MG63 (cell line): ENCODE data around the gene HTT-AS. TPM values are rescaled to one million over a fixed set of nuclear protein-coding genes. Genes with fewer than 3 reads are reported as not detected.
"Not testable (repeated sequence)": the region's sequence is repeated elsewhere in the genome, so short reads cannot be mapped to it uniquely, and the experiment has no call there.

ENCODE experiments used
- DNase-seq: peaks from one replicate; pipeline ENCODE4 v3.0.0-alpha.2; 2020
- H3K27me3 ChIP-seq: fragments of 250-450 bp; sonication (Bioruptor Pico); 2 replicates; pipeline ENCODE4 v1.5.1; 2020; ENCODE audit warnings: mild to moderate bottlenecking, moderate library complexity
- H3K36me3 ChIP-seq: fragments of 250-450 bp; sonication (Bioruptor Pico); 2 replicates; pipeline ENCODE4 v1.5.1; 2020; ENCODE audit warnings: mild to moderate bottlenecking, moderate library complexity
- H3K4me3 ChIP-seq: fragments of 250-450 bp; sonication (Bioruptor Pico); 2 replicates; pipeline ENCODE4 v1.5.1; 2020; ENCODE audit warnings: mild to moderate bottlenecking, moderate library complexity
- H3K9me3 ChIP-seq: fragments of 250-450 bp; sonication (Bioruptor Pico); 2 replicates; pipeline ENCODE4 v1.5.1; 2020; ENCODE audit warnings: mild to moderate bottlenecking, moderate library complexity
- total RNA-seq: library from RNA; depleted of rRNA; stranded (reverse); fragments of >200 nt; shearing (Covaris generic); gene quantifications from 2 replicates; pipeline ENCODE4 v1.2.3, GENCODE V29; 2014; ENCODE audit warnings: low replicate concordance

Gene HTT-AS
- total RNA-seq, 1 experiment from 2014 or later, result not detected

- H3K36me3 ChIP-seq, result peaks cover 11% of the 10 kb centered on the region
- H3K9me3 ChIP-seq, result no peaks in the 10 kb centered on the region
- DNase-seq, result peak; percentile 75
- no peak overlapping the region for H3K4me3 ChIP-seq
- H3K27me3 ChIP-seq, result no peaks in the 10 kb centered on the region
Measured at GRCh38 chr4:3106339-3107186, 32.2 kb upstream of the HTT-AS start.

GRCh38 chr4:3098346-3098745 lies 24.0 kb upstream of the HTT-AS start:
- Histone ChIP-seq H3K36me3 (no peaks in the 10 kb centered on the region), H3K27me3 (no peaks in the 10 kb centered on the region), H3K9me3 (no peaks in the 10 kb centered on the region), H3K4me3 (no peak overlapping the region)
- no peak for DNase-seq

DNA sequence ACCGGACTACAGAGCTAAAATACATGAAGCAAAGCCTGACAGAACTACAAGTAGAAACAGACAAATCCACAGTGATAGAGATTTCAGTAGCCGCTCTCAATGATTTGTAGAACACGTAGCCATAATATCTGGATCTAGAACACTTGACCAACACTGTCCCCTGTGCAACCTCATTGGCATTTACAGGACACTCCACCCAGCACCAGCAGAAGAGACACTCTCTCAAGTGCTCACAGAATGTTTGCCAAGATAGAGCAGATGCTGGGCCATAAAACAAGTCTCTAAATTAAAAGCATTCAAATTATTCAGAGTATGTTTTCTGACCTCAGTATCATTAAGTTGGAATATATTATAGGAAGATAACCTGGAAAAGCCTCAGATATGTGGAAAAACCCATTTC lies 21.9 kb upstream of the HTT-AS start:
- Histone ChIP-seq H3K36me3 (no peaks in the 10 kb centered on the region), H3K4me3 (no peak overlapping the region), H3K9me3 (no peaks in the 10 kb centered on the region), H3K27me3 (no peaks in the 10 kb centered on the region)
- no peak for DNase-seq

DNA sequence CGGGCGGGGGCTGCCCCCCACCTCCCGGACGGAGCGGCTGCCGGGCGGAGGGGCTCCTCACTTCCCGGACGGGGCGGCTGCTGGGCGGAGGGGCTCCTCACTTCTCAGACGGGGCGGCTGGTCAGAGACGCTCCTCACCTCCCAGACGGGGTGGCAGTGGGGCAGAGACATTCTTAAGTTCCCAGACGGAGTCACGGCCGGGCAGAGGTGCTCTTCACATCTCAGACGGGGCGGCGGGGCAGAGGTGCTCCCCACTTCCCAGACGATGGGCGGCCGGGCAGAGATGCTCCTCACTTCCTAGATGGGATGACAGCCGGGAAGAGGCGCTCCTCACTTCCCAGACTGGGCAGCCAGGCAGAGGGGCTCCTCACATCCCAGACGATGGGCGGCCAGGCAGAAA lies 20.4 kb upstream of the HTT-AS start:
- not testable (repeated sequence) for DNase-seq, H3K4me3 ChIP-seq, H3K27me3 ChIP-seq, H3K9me3 ChIP-seq, H3K36me3 ChIP-seq

DNA sequence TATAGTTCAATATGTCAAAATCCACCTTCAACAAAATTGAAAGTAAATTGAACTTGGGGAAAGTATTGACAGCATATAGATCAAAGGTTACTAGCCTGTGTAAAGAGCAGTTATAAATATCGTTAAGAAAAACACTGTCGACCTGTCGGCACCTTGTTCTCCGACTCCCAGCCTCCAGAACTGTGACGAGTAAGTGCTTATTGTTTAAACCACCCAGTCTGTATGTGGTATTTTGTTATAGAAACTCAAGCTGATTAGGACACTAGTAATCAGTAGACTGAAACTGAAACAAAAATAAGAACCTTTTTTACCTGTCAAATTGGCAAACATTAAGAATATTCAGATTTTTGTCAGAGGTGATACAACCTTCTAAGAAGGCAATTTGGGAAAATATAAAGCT lies 17.1 kb upstream of the HTT-AS start:
- H3K36me3 ChIP-seq, result peaks cover 6% of the 10 kb centered on the region
- H3K27me3 ChIP-seq, result no peaks in the 10 kb centered on the region
- no peak for DNase-seq
- H3K9me3 ChIP-seq, result no peaks in the 10 kb centered on the region
- no peak overlapping the region for H3K4me3 ChIP-seq

- H3K36me3 ChIP-seq, result peaks cover 6% of the 10 kb centered on the region
- H3K4me3 ChIP-seq, result no peak overlapping the region
- no peaks in the 10 kb centered on the region for H3K27me3 ChIP-seq
- no peak for DNase-seq
- H3K9me3 ChIP-seq, result no peaks in the 10 kb centered on the region
Measured at GRCh38 chr4:3087115-3087797, 12.9 kb upstream of the HTT-AS start.

DNA sequence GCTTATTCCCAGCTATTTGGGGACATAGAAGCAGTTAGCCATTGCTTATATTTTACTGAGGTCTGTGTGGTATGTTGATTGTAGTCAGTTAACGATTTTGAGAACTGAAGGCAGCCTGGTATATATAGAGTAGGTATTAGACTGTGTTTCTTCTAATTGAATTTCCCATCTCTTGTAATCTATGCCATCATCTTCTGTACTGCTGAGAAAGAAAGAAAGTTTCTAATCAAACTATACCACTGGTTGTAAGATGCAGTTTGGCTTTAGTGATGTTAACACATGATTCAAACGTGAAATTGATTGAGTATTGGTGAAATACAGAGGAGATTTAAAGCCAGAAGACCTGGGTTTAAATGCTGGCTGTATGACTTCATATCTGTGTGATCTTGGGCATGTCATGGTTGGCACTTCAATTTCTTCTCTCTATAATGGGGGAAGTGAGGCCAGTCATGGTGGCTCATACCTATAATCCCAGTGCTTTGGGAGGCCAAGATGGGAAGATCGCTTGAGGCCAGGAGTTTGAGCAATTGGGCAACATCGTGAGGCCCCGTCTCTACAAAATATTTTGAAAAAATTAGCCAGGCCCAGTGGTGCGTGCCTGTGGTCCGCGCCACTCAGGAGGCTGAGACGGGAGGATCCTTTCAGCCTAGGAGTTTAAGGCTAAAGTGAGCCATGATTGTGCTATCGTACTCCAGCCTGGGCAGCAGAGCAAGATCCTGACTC lies 11.8 kb upstream of the HTT-AS start:
- no peaks in the 10 kb centered on the region for H3K27me3 ChIP-seq
- no peak overlapping the region for H3K4me3 ChIP-seq
- no peak for DNase-seq
- peaks cover 6% of the 10 kb centered on the region for H3K36me3 ChIP-seq
- no peaks in the 10 kb centered on the region for H3K9me3 ChIP-seq

DNA sequence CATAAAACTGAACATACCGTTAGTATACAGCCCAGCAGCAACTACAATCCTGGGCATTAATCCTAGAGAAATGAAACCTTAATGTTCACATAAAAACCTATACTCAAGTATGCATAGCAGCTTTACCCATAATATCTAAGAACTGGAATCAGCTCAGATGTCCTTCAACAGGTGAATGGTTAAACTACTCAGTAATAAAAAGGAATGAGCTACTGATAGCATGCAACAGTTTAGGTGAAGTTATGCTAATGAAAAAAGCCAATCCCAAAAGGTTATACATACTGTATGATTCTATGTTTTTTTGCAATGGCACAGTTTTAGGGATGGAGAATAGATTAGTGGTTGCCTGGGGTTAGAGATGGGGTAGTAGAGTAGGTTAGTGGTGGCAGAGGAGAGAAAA lies 9.4 kb upstream of the HTT-AS start:
- Histone ChIP-seq H3K4me3 (no peak overlapping the region), H3K9me3 (no peaks in the 10 kb centered on the region), H3K36me3 (peaks cover 4% of the 10 kb centered on the region; the same call in 1 of the 2 replicates), H3K27me3 (no peaks in the 10 kb centered on the region)
- no peak for DNase-seq

DNA sequence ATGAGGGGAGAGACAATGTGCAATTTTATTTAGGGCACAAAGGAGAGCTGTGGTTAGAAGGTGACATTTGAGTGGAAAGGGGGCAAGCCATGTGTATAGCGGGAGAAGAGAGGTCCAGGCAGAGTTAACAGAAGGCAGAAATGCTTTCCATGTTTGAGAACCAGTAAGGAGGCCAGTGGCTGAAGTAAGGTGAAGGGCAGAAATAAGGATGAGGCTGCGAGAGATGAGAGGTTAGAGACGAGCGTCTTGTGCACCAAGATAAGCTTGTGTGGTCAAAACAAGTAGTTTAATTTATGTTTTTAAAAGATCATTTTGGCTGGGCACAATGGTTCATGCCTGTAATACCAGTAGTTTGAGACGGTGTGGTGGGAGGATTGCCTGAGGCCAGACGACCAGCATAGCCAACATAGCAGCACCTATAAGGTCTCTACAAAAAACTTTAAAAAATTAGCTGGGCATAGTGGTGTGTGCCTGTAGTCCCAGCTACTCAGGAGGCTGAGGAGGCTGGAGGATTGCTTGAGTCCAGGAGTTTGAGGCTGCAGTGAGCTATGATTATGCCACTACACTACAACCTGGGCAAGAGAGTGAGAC lies 8.7 kb upstream of the HTT-AS start:
- Histone ChIP-seq H3K4me3 (no peak overlapping the region), H3K27me3 (no peaks in the 10 kb centered on the region), H3K9me3 (no peaks in the 10 kb centered on the region), H3K36me3 (peaks cover 4% of the 10 kb centered on the region; the same call in 1 of the 2 replicates)
- no peak for DNase-seq

- no peaks in the 10 kb centered on the region for H3K36me3 ChIP-seq
- DNase-seq, result no peak
- no peak overlapping the region for H3K4me3 ChIP-seq
- H3K9me3 ChIP-seq, result no peaks in the 10 kb centered on the region
- no peaks in the 10 kb centered on the region for H3K27me3 ChIP-seq
Measured at GRCh38 chr4:3079694-3080123, 5.4 kb upstream of the HTT-AS start.

DNA sequence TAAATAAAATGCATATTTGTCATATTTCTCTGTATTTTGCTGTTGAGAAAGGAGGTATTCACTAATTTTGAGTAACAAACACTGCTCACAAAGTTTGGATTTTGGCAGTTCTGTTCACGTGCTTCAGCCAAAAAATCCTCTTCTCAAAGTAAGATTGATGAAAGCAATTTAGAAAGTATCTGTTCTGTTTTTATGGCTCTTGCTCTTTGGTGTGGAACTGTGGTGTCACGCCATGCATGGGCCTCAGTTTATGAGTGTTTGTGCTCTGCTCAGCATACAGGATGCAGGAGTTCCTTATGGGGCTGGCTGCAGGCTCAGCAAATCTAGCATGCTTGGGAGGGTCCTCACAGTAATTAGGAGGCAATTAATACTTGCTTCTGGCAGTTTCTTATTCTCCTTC lies 3.5 kb upstream of the HTT-AS start:
- Histone ChIP-seq H3K27me3 (no peaks in the 10 kb centered on the region), H3K36me3 (no peaks in the 10 kb centered on the region), H3K4me3 (no peak overlapping the region), H3K9me3 (no peaks in the 10 kb centered on the region)
- DNase-seq, result no peak

GRCh38 chr4:3075652-3075981 lies 1.3 kb upstream of the HTT-AS start:
- Histone ChIP-seq H3K4me3 (peak overlapping the region; percentile 91), H3K27me3 (no peaks in the 10 kb centered on the region), H3K36me3 (no peaks in the 10 kb centered on the region), H3K9me3 (no peaks in the 10 kb centered on the region)
- no peak for DNase-seq

GRCh38 chr4:3074846-3075651 lies 711 bp upstream of the HTT-AS start:
- H3K36me3 ChIP-seq, result no peaks in the 10 kb centered on the region
- no peaks in the 10 kb centered on the region for H3K9me3 ChIP-seq
- DNase-seq, result peak; percentile 66

DNA sequence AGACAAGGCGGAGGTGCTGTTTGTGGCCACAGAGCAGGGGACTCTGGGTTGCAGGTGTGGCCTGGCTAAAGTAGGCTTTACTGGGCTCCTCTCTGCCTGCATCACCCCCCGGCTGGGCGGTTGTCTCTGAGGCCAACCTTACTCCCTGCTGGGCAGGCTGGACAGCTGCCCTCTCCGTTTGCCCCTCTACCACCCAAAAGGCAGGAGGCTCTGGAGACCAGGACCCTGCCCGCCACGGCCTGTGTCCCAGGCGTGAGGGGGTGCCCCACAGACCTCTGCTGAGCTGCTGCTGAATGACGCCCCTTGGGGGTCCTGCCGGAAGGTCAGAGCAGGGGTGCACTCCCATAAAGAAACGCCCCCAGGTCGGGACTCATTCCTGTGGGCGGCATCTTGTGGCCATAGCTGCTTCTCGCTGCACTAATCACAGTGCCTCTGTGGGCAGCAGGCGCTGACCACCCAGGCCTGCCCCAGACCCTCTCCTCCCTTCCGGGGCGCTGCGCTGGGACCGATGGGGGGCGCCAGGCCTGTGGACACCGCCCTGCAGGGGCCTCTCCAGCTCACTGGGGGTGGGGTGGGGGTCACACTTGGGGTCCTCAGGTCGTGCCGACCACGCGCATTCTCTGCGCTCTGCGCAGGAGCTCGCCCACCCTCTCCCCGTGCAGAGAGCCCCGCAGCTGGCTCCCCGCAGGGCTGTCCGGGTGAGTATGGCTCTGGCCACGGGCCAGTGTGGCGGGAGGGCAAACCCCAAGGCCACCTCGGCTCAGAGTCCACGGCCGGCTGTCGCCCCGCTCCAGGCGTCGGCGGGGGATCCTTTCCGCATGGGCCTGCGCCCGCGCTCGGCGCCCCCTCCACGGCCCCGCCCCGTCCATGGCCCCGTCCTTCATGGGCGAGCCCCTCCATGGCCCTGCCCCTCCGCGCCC lies 920 bp downstream of the HTT-AS start:
- Histone ChIP-seq H3K27me3 (no peaks in the 10 kb centered on the region), H3K9me3 (no peaks in the 10 kb centered on the region), H3K4me3 (peak overlapping the region; percentile 53), H3K36me3 (no peaks in the 10 kb centered on the region)
- DNase-seq, result no peak

More at GRCh38 chr4:3074846-3075651, 711 bp upstream of the HTT-AS start:
- Histone ChIP-seq H3K27me3 (no peaks in the 10 kb centered on the region), H3K4me3 (peak overlapping the region; percentile 91)

GRCh38 chr4:3071811-3072210 lies 2.5 kb downstream of the HTT-AS start:
- Histone ChIP-seq H3K9me3 (no peaks in the 10 kb centered on the region), H3K4me3 (no peak overlapping the region), H3K27me3 (no peaks in the 10 kb centered on the region), H3K36me3 (no peaks in the 10 kb centered on the region)
- peak; percentile 54 for DNase-seq
